HFFc6 (cell line): Measurements from ENCODE around the gene IL1RL1. TPM values are rescaled to one million over a fixed set of nuclear protein-coding genes. Genes with fewer than 3 reads are reported as not detected.

Experiments
- DNase-seq: peaks from one replicate; pipeline ENCODE4 v3.0.0-alpha.2; 2018
- H3K27ac Mint-ChIP-seq: 2 replicates; pipeline ENCODE4 v1.8.0; 2020; ENCODE audit warnings: mild to moderate bottlenecking, mixed read lengths
- H3K27me3 Mint-ChIP-seq: 2 replicates; pipeline ENCODE4 v1.8.0; 2021; ENCODE audit warnings: mild to moderate bottlenecking, moderate library complexity, mixed read lengths; ENCODE audit not compliant: insufficient read depth
- H3K36me3 Mint-ChIP-seq: 2 replicates; pipeline ENCODE4 v1.8.0; 2021; ENCODE audit warnings: low read depth, mixed read lengths
- H3K4me1 Mint-ChIP-seq: 2 replicates; pipeline ENCODE4 v1.8.0; 2020; ENCODE audit warnings: low read depth, mixed read lengths
- H3K4me3 Mint-ChIP-seq: 2 replicates; pipeline ENCODE4 v1.8.0; 2020; ENCODE audit warnings: mild to moderate bottlenecking, moderate library complexity, mixed read lengths
- H3K9me3 Mint-ChIP-seq: 2 replicates; pipeline ENCODE4 v1.8.0; 2020; ENCODE audit warnings: mild to moderate bottlenecking, mixed read lengths
- CTCF ChIP-seq: fragments of 200-600 bp; sonication (generic); IDR thresholded peaks from 2 replicates; pipeline ENCODE4 v1.5.0; 2021; ENCODE audit warnings: antibody characterized with exemption, mild to moderate bottlenecking
- total RNA-seq, 6 experiments: library from RNA; stranded (reverse); fragmentation: NEBNext Ultra II Directional; extraction: Animal tissue kit (Norgen Biotek cat#: 25700); gene quantifications; 2 replicates in 1 of 6; 3 replicates in 5 of 6; pipeline ENCODE4 v1.2.3, GENCODE V29; 2021

The IL1RL1 gene
- total RNA-seq, 6 experiments from 2014 or later = not detected

- H3K4me1 Mint-ChIP-seq = no peaks in the 10 kb centered on the region
- H3K4me3 Mint-ChIP-seq = no peak overlapping the region
- peaks cover 10% of the 10 kb centered on the region for H3K9me3 Mint-ChIP-seq
- H3K27ac Mint-ChIP-seq = no peak overlapping the region
- H3K27me3 Mint-ChIP-seq = peaks cover 4% of the 10 kb centered on the region; the same call in 1 of the 2 replicates
- TF ChIP-seq CTCF = no peak
- H3K36me3 Mint-ChIP-seq = no peaks in the 10 kb centered on the region
- DNase-seq = no peak
Observed at GRCh38 chr2:102386867-102387541, 75.6 kb downstream of the IL1RL1 start.

DNA sequence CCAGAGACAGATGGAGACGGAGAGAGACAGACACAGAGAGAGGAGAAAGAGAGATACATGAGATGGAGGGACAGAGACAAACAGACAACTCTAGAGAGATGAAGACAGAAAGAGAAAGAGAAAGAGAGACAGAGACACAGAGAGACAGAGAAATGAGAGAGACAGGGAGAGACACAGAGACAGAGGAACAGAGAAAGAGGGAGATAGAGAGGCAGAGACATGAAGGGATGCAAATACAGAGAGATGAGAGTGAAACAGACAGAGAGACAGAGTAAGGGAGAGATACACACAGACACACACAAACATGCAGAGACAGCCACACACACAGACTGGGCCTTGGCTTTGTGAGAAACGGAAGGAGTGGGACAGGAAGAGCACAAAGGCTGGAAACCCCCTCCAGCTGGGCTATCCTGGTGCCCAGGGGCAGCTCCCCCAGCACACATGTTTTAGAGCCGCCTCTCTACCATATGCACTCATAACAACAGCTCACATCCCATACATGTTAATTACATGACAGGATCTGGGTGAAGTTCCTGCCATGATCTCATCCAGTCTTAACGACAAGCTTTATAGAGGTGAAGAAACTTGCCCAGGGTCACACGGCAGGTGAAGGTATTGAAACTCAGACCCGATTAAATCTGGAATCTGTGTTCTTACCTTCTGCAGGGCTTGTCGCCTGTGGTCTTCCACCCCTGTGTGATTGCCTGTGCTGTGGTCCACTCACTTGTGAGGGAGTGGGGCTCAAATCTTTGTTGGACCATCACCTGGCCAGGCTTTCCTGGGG is 76.6 kb downstream of the IL1RL1 start:
- Mint-ChIP-seq H3K27me3 (peaks cover 4% of the 10 kb centered on the region; the same call in 1 of the 2 replicates), H3K4me1 (no peaks in the 10 kb centered on the region), H3K27ac (no peak overlapping the region), H3K4me3 (no peak overlapping the region), H3K9me3 (peaks cover 10% of the 10 kb centered on the region), H3K36me3 (no peaks in the 10 kb centered on the region)
- TF ChIP-seq CTCF = no peak
- DNase-seq = no peak

GRCh38 chr2:102391565-102391964 is 80.2 kb downstream of the IL1RL1 start:
- DNase-seq = no peak
- peaks cover 4% of the 10 kb centered on the region; the same call in 1 of the 2 replicates for H3K27me3 Mint-ChIP-seq
- H3K9me3 Mint-ChIP-seq = no peaks in the 10 kb centered on the region

DNA sequence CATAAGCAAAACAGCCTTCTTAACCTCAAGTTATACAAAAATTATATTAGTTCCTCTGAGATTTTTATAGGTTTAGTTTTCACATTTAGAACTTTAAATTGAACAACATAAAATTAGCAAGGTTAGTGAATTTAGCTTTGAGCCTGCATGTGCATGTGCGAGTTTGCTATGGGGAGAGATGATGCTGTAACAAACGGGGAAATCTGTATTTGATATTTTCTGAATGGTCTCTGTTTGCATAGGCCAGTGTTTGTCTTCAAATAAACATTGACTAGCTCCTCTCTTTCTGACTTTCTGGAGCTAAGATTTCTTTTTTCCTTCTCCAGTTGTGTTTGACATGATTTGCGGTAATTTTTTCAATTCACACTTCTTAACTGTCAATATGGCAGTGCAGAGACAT is 80.7 kb downstream of the IL1RL1 start:
- H3K27ac Mint-ChIP-seq = no peak overlapping the region
- no peak for TF ChIP-seq CTCF
- no peak for DNase-seq
- no peaks in the 10 kb centered on the region for H3K9me3 Mint-ChIP-seq
- no peak overlapping the region for H3K4me3 Mint-ChIP-seq
- H3K4me1 Mint-ChIP-seq = no peaks in the 10 kb centered on the region
- peaks cover 9% of the 10 kb centered on the region for H3K27me3 Mint-ChIP-seq
- H3K36me3 Mint-ChIP-seq = no peaks in the 10 kb centered on the region

More at GRCh38 chr2:102391565-102391964, 80.2 kb downstream of the IL1RL1 start:
- no peak overlapping the region for H3K4me3 Mint-ChIP-seq
- no peak for TF ChIP-seq CTCF
- H3K36me3 Mint-ChIP-seq = no peaks in the 10 kb centered on the region
- no peak overlapping the region for H3K27ac Mint-ChIP-seq
- no peaks in the 10 kb centered on the region for H3K4me1 Mint-ChIP-seq

DNA sequence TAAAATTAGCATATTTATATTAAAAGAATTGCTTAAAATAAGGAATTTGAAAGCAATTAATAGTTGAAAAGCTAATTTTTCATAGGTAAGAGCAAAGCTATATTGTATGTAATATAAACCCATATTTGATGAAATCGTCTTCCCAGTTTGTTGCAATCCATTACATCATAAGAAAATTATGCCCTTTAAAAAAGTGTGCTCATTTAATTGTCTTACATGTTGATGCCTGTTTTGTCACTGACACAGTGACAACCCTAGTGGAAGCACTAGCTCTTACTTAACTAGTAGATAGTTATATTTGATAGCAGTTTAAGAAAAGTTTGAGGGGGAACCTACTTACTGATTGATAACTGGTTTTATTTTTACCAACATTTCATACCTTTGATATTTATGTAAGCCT is 81.6 kb downstream of the IL1RL1 start:
- no peak for TF ChIP-seq CTCF
- peaks cover 8% of the 10 kb centered on the region for H3K27me3 Mint-ChIP-seq
- H3K9me3 Mint-ChIP-seq = no peaks in the 10 kb centered on the region
- no peak overlapping the region for H3K4me3 Mint-ChIP-seq
- no peak for DNase-seq
- H3K36me3 Mint-ChIP-seq = no peaks in the 10 kb centered on the region
- no peaks in the 10 kb centered on the region for H3K4me1 Mint-ChIP-seq
- H3K27ac Mint-ChIP-seq = no peak overlapping the region
